HCT116 (cell line): ENCODE results near the gene PPP1R14C. TPM values are rescaled to one million over a fixed set of nuclear protein-coding genes. Genes with fewer than 3 reads are reported as not detected.

Experiments
- ATAC-seq: fragments of 200-7000 bp; cut with Tn5 transposase; 2 replicates; pipeline ENCODE4 v1.9.1; 2020; ENCODE audit warnings: mild to moderate bottlenecking, moderate library complexity
- BruUV-seq: library from RNA; stranded (reverse); fragments of 400-500 nt; replicated peaks from 2 replicates; lab custom pipeline; 2021; lab: Mats Ljungman, UMichigan
- CTCF ChIA-PET: fragments of 300-600 bp; sonication (Branson Sonifier 250); formaldehyde crosslinking; loops from one replicate; lab custom pipeline; 2021; ENCODE audit warnings: antibody characterized with exemption; lab: Charles Lee
- POLR2A ChIA-PET: fragments of 300-600, 350-600 bp; sonication (Branson Sonifier 250); formaldehyde crosslinking; loops from one replicate; lab custom pipeline; 2021; ENCODE audit warnings: antibody characterized with exemption; lab: Charles Lee
- RAD21 ChIA-PET, 2 experiments: fragments of 300-600 bp; sonication (Branson Sonifier 250); formaldehyde crosslinking; loops; one replicate each; lab custom pipeline; 2023; ENCODE audit warnings: low total read pairs in 2 of 2; ENCODE audit not compliant: uncharacterized antibody in 2 of 2, unreplicated experiment in 2 of 2, low non-redundant PET in 1 of 2; lab: Charles Lee
- DNase-seq: peaks from one replicate; pipeline ENCODE4 v3.0.0-alpha.2; 2010; ENCODE audit warnings: low read depth, low spot score
- H2AFZ ChIP-seq: fragments of 200-600 bp; shearing (Covaris generic), sonication (generic); 2 replicates; pipeline ENCODE4 v1.6.1; 2017; ENCODE audit warnings: low read depth, mixed run types, mixed read lengths, antibody characterized with exemption, low read length; ENCODE audit not compliant: poor library complexity, severe bottlenecking
- H3K27ac ChIP-seq: 2 replicates; pipeline ENCODE4 v1.5.1; 2012; ENCODE audit warnings: low read depth, low read length
- H3K27me3 ChIP-seq: fragments of 200-600 bp; sonication (generic); 2 replicates; pipeline ENCODE4 v1.6.1; 2016; ENCODE audit warnings: mixed run types, low read length, mixed read lengths; ENCODE audit not compliant: insufficient read depth
- H3K36me3 ChIP-seq, 2 experiments: fragments of 200-500 bp in 1 of 2; fragments of 200-600 bp in 1 of 2; sonication (Bioruptor generic) in 1 of 2; sonication (generic) in 1 of 2; 2 replicates each; pipeline versions ENCODE4 v1.5.1 to v1.6.1; 2014 to 2016; ENCODE audit warnings: low read length in 2 of 2, inconsistent platforms in 1 of 2, mixed read lengths in 1 of 2, mixed run types in 1 of 2; ENCODE audit not compliant: insufficient read depth in 2 of 2, control insufficient read depth in 1 of 2
- H3K4me1 ChIP-seq, 2 experiments: fragments of 200-600 bp in 1 of 2; sonication (generic) in 1 of 2; 2 replicates each; pipeline versions ENCODE4 v1.5.1 to v1.6.1; 2012 to 2017; ENCODE audit warnings: low read length in 2 of 2, inconsistent platforms in 1 of 2, mild to moderate bottlenecking in 1 of 2, mixed read lengths in 1 of 2, mixed run types in 1 of 2, moderate library complexity in 1 of 2; ENCODE audit not compliant: insufficient read depth in 2 of 2, control insufficient read depth in 1 of 2
- H3K4me2 ChIP-seq: fragments of 200-600 bp; sonication (generic); 2 replicates; pipeline ENCODE4 v1.6.1; 2017; ENCODE audit warnings: mixed run types, low read length, mixed read lengths
- H3K4me3 ChIP-seq, 2 experiments: fragments of 200-600 bp in 1 of 2; sonication (generic) in 1 of 2; replicated peaks in 1 of 2; 2 replicates each; pipeline ENCODE4 v1.5.1; 2011 to 2016; ENCODE audit warnings: low read length in 2 of 2, control low read depth in 1 of 2, low read depth in 1 of 2, mild to moderate bottlenecking in 1 of 2, mixed read lengths in 1 of 2, mixed run types in 1 of 2
- H3K79me2 ChIP-seq: fragments of 200-600 bp; sonication (generic); 2 replicates; pipeline ENCODE4 v1.6.1; 2017; ENCODE audit warnings: mild to moderate bottlenecking, mixed run types, low read length, moderate library complexity, mixed read lengths; ENCODE audit not compliant: insufficient read depth
- H3K9ac ChIP-seq: fragments of 200-600 bp; sonication (generic); 2 replicates; pipeline ENCODE4 v1.6.1; 2016; ENCODE audit warnings: low read length, mixed read lengths
- H3K9me2 ChIP-seq: fragments of 200-600 bp; sonication (generic), shearing (Covaris generic); 2 replicates; pipeline ENCODE4 v1.6.1; 2017; ENCODE audit warnings: mixed run types, mild to moderate bottlenecking, moderate library complexity; ENCODE audit not compliant: insufficient read depth
- H3K9me3 ChIP-seq, 2 experiments: fragments of 200-500 bp in 1 of 2; fragments of 200-600 bp in 1 of 2; sonication (Bioruptor generic) in 1 of 2; sonication (generic) in 1 of 2; 2 replicates each; pipeline ENCODE4 v1.6.1; 2014 to 2017; ENCODE audit warnings: low read length in 2 of 2, mixed read lengths in 2 of 2, inconsistent platforms in 1 of 2, low read depth in 1 of 2, mild to moderate bottlenecking in 1 of 2, mixed run types in 1 of 2, moderate library complexity in 1 of 2; ENCODE audit not compliant: control insufficient read depth in 1 of 2, insufficient read depth in 1 of 2
- H4K20me1 ChIP-seq: fragments of 200-600 bp; sonication (generic), shearing (Covaris generic); 2 replicates; pipeline ENCODE4 v1.6.1; 2017; ENCODE audit warnings: mixed run types, mild to moderate bottlenecking, moderate library complexity; ENCODE audit not compliant: insufficient read depth
- CTCF ChIP-seq, 3 experiments: fragments of 200-600 bp in 1 of 3; sonication (generic) in 1 of 3; IDR thresholded peaks in 2 of 3; conservative IDR thresholded peaks in 1 of 3; 2 replicates each; pipeline ENCODE4 v1.5.1; 2012 to 2017; ENCODE audit warnings: low read depth in 2 of 3, low read length in 2 of 3, antibody characterized with exemption in 1 of 3, borderline replicate concordance in 1 of 3, control low read depth in 1 of 3, mild to moderate bottlenecking in 1 of 3, mixed read lengths in 1 of 3, mixed run types in 1 of 3, moderate library complexity in 1 of 3; ENCODE audit not compliant: insufficient read depth in 1 of 3
- EGR1 ChIP-seq: IDR thresholded peaks from 2 replicates; pipeline ENCODE4 v1.6.1; 2012; ENCODE audit warnings: low read depth
- EZH2 ChIP-seq: fragments of 200-600 bp; sonication (generic); IDR thresholded peaks from 2 replicates; pipeline ENCODE4 v1.6.1; 2017; ENCODE audit warnings: antibody characterized with exemption, mixed run types
- EZH2phosphoT487 ChIP-seq: fragments of 200-600 bp; IDR thresholded peaks from 2 replicates; pipeline ENCODE4 v1.6.1; 2018; ENCODE audit warnings: antibody characterized with exemption, borderline replicate concordance
- JUND ChIP-seq: IDR thresholded peaks from 2 replicates; pipeline ENCODE4 v1.6.1; 2012
- POLR2A ChIP-seq: IDR thresholded peaks from 2 replicates; pipeline ENCODE4 v1.7.0; 2011; ENCODE audit warnings: borderline replicate concordance; ENCODE audit not compliant: insufficient read depth, insufficient read length; ENCODE audit errors: extremely low read depth
- RAD21 ChIP-seq: IDR thresholded peaks from 2 replicates; pipeline ENCODE4 v1.6.1; 2012; ENCODE audit warnings: low read depth, mild to moderate bottlenecking
- SP1 ChIP-seq: IDR thresholded peaks from 2 replicates; pipeline ENCODE4 v1.6.1; 2012; ENCODE audit warnings: low read depth
- SRF ChIP-seq: IDR thresholded peaks from 2 replicates; pipeline ENCODE4 v1.6.1; 2012; ENCODE audit warnings: low read depth
- YY1 ChIP-seq: IDR thresholded peaks from 2 replicates; pipeline ENCODE4 v1.6.1; 2011; ENCODE audit warnings: low read length, low read depth, moderate library complexity, mild to moderate bottlenecking; ENCODE audit not compliant: insufficient replicate concordance; ENCODE audit errors: extremely low read depth
- ZFX ChIP-seq: fragments of 450-650 bp; IDR thresholded peaks from 2 replicates; pipeline ENCODE4 v1.6.1; 2017
- ZNF274 ChIP-seq: fragments of 200-500 bp; sonication (Bioruptor generic); IDR thresholded peaks from 2 replicates; pipeline ENCODE4 v1.6.1; 2014; ENCODE audit warnings: mild to moderate bottlenecking, low read depth, low read length, inconsistent platforms
- intact Hi-C: fragments of 100-400 bp; cut with micrococcal nuclease; formaldehyde crosslinking; loops from 2 replicates; pipeline ENCODE4 v1.10.0; 2022
- total RNA-seq: library from RNA; stranded (reverse); gene quantifications from one replicate; pipeline ENCODE4 v1.2.1, GENCODE V29; 2021; ENCODE audit not compliant: unreplicated experiment
- TF ChIP-seq, protein P1 (sequence below): IDR thresholded peaks from 2 replicates; pipeline ENCODE4 v1.6.1; 2011; ENCODE audit warnings: mild to moderate bottlenecking, low read length, moderate library complexity; ENCODE audit not compliant: insufficient replicate concordance; ENCODE audit errors: extremely low read depth
- TF ChIP-seq, protein P2 (sequence below): IDR thresholded peaks from 2 replicates; pipeline ENCODE4 v1.6.1; 2012

The PPP1R14C gene
- total RNA-seq, 1 experiment from 2014 or later: 7.8 TPM

- no peak for TF ChIP-seq POLR2A
- TF ChIP-seq ZFX: no peak
- TF ChIP-seq EZH2phosphoT487: no peak
- TF ChIP-seq, protein P1, sequence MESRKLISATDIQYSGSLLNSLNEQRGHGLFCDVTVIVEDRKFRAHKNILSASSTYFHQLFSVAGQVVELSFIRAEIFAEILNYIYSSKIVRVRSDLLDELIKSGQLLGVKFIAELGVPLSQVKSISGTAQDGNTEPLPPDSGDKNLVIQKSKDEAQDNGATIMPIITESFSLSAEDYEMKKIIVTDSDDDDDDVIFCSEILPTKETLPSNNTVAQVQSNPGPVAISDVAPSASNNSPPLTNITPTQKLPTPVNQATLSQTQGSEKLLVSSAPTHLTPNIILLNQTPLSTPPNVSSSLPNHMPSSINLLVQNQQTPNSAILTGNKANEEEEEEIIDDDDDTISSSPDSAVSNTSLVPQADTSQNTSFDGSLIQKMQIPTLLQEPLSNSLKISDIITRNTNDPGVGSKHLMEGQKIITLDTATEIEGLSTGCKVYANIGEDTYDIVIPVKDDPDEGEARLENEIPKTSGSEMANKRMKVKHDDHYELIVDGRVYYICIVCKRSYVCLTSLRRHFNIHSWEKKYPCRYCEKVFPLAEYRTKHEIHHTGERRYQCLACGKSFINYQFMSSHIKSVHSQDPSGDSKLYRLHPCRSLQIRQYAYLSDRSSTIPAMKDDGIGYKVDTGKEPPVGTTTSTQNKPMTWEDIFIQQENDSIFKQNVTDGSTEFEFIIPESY: no peak
- TF ChIP-seq EZH2: no peak
- TF ChIP-seq, protein P2, sequence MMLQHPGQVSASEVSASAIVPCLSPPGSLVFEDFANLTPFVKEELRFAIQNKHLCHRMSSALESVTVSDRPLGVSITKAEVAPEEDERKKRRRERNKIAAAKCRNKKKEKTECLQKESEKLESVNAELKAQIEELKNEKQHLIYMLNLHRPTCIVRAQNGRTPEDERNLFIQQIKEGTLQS: no peak
- TF ChIP-seq RAD21: no peak
- TF ChIP-seq ZNF274: no peak
- no peak for TF ChIP-seq SP1
Observed at GRCh38 chr6:150261997-150262697, 119.3 kb downstream of the PPP1R14C start (continued).

GRCh38 chr6:150263765-150264404 is 121.0 kb downstream of the PPP1R14C start:
- Histone ChIP-seq H3K27ac (no peak overlapping the region), H3K4me3 (no peak overlapping the region), H3K79me2 (no peaks in the 10 kb centered on the region), H3K9ac (no peak overlapping the region), H4K20me1 (no peaks in the 10 kb centered on the region), H2AFZ (no peak overlapping the region), H3K4me1 (peaks cover 0 to 21% of the 10 kb centered on the region in 2 experiments; a peak in 3 of 4 replicates), H3K9me3 (no peaks in the 10 kb centered on the region), H3K9me2 (no peaks in the 10 kb centered on the region), H3K4me2 (no peak overlapping the region), H3K27me3 (no peaks in the 10 kb centered on the region), H3K36me3 (no peaks in the 10 kb centered on the region)
- ATAC-seq: no peak
- ChIA-PET RAD21 (no interaction called here), POLR2A (no interaction called here), CTCF (no interaction called here)
- intact Hi-C loops: no loop called here
- BruUV-seq: no TSS peak
- TF ChIP-seq YY1 (no peak), CTCF (IDR thresholded peaks at IDR 0.05 in 2 of 3, conservative IDR thresholded peaks at IDR 0.05 in 1 of 3; ENCODE audit: borderline replicate concordance in 1 of 3, insufficient read depth in 1 of 3, low read depth in 2 of 3, low read length in 2 of 3) (no peak), SP1 (no peak), EGR1 (no peak), RAD21 (no peak), JUND (no peak), EZH2phosphoT487 (no peak), ZFX (no peak), EZH2 (no peak), SRF (no peak), POLR2A (no peak), ZNF274 (no peak)
- TF ChIP-seq, protein P1: no peak
- DNase-seq: no peak
